Skeletal muscle cell (primary cell): ENCODE measurements around the gene CARD8.
"Not testable (repeated sequence)": the region's sequence is repeated elsewhere in the genome, so short reads cannot be mapped to it uniquely, and the experiment has no call there.

Experiments
- DNase-seq: peaks from one replicate; pipeline ENCODE4 v3.0.0-alpha.2; 2010; ENCODE audit warnings: low read depth
- H3K4me3 ChIP-seq: 2 replicates; pipeline ENCODE4 v1.5.1; 2011; ENCODE audit warnings: low read depth, mild to moderate bottlenecking, control low read depth, low read length, moderate library complexity

Gene CARD8

DNA sequence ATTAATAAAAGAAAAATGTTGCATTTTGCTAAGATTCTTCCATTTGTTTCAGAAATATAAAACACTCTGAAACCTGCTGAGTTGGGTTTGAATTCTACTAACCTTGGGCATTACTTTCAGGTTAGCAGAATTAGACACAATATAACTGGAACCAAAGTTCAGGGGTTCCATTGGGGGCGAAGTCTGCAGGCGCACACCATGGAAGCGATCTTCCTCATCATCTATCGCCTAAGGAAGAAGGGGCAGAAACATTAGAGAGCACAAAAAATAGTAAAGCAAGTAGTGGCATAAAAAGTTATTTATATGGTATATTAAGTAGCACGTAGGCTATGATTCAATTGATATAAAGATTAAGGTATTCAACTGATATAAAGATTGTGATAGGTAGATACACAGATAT lies 34.1 kb downstream of the CARD8 start:
- DNase-seq, result no peak
- H3K4me3 ChIP-seq, result no peak overlapping the region

DNA sequence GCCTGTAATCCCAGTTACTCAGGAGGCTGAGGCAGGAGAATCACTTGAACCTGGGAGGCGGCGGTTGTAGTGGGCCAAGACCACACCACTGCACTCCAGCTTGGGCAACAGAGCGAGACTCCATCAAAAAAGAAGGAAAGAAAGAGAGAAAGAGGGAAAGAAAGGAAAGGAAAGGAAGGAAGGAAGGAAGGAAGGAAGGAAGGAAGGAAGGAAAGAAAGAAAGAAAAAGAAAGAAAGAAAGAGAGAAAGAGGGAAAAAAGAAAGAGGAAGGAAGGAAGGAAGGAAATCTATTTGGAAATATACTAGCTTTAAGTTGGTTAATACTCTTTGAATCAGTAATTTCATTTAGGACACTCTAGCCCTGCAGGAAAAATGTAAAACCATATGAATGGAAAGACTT lies 34.9 kb downstream of the CARD8 start:
- H3K4me3 ChIP-seq, DNase-seq: not testable (repeated sequence)

DNA sequence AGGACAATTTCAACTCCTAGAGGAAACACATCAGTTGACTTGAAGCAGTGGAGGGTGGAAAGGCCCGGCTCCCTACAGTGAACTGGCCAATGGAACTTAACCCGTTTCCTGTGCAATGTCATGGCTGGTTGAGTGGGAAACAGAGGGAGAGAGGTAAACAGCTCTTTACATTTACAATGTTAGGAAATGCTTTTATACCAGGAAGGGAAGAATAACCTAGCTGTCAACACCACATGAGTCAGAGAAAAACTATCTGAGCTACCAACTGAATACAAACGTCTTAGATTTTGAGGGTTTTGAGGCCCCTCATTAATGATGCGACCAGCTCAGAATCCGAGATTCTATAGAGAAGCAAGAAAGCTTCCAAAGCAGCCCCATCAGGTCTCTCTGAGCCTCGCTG lies 36.7 kb downstream of the CARD8 start:
- DNase-seq, result no peak
- H3K4me3 ChIP-seq, result no peak overlapping the region

DNA sequence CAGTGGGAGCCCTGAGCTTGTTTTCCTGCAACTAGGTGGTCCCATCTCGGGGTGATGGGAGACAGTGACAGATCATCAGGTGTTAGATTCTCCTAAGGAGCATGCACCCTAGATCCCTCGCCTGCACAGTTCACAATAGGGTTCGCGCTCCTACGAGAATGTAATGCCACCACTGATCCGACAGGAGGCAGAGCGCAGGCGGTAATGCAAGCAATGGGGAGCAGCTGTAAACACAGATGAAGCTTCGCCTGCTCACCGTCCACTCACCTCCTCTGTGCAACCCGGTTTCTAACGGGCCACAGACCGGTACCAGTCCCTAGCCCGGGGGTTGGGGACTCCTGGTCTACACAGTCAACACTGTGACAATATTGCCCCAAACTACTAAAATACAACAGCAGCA lies 38.8 kb downstream of the CARD8 start:
- H3K4me3 ChIP-seq, result no peak overlapping the region

DNA sequence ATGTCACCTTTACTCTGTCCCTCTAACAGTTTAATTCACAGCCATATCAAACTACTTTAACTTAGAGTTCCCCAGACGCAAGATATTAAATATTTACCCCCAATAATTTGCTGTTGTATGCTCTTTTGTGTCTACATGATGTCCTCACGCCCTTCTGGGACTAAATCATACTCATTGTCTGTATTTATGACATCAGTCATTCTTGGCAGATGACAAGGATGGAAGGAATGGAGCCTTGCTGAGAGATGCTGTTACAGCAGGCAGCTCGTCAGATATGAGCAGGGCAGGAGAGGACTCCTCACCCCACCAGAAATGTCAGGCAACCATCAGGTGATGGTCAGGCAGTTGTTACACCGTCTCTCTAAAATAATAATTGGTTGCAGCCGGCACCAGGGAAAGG lies 41.8 kb downstream of the CARD8 start:
- no peak for DNase-seq
- no peak overlapping the region for H3K4me3 ChIP-seq

More for the DNA sequence above, 38.8 kb downstream of the CARD8 start:
- DNase-seq, result no peak

DNA sequence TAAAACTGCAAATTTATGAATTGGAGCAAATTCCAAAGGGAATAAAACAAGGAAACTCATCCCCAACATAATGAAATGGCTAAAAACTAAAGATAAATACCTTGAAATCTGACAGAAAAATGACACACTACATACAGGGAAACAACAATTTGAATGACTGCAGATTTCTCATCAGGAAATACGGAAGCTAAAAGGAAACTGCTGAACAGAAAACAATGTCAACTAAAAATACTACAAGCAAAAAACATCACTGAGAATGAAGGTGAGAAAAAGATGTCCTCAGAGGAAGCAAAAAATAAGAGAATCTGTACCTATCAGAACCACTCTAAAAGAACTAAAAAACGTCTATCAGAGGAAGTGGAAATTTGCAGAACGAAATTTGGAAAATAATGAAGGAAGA lies 45.7 kb downstream of the CARD8 start:
- H3K4me3 ChIP-seq, result no peak overlapping the region
- no peak for DNase-seq

DNA sequence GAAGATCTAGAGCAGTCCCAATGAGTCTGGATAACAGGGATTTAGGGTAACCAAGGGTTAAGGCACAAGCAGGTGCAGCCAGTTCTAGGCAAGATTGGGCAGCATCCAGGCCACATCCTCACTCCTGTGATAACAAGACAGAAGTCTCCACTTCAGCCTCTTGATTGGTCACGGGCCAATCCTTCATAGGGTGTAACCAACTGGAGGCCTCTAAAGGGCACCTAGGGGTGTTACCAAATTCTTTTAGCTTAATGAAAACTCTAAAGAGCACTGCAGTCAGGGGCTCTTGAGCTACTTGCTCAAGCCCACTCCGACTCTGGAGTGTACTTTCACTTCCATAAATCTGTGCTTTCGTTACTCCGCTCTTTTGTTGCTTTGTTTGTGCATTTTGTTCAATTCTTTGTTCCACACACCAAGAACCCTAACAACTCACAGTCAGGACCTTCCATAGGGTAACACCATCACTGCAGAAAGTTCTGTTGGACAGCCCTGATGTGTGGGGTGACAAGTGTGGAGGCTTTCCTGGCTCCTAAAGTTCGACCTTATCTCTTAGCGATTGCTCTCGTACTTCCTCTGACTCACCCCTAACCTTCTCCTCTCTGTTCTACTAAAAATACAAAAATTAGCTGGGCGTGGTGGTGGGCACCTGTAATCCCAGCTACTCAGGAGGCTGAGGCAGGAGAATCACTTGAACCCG lies 49.2 kb downstream of the CARD8 start:
- no peak for DNase-seq
- no peak overlapping the region for H3K4me3 ChIP-seq

DNA sequence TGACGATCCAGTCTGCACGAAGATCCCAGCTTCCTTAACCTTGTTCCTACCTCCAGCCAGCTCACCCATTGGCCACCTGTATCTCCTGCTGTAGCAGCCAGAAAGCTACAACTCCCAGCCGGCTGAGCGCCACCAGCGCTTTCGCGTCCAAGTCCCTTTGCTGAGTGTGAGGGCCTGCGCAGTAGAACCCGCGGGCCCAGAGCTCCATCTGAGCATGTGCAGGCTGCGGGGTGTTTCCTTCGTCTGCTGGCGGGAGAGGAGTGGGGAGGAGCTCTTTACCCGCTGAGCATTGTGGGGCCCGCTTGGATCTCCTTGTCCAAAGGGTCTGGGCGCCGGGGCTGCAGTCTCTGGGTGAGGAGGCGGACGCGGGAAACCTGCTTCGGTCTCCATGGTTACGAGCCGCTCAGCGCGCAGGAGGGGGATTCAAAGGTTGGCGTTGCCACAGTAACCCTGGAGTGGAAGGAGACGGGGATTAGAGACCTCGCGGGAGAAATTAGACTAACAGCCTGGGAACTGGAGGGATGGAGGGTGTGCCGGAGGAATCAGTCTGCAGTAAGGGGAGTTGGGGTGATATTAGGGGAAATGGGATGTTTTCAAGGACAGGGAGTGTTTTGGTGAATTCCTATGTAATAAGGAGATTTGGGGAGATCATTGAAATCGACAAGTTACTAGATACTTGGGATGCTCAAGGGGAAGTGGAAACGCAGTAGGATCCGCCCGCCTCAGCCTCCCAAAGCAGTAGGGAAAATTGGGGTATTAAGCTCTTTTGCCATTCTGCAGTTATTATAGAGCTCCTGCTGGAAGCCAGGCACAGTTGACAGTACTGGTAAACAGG lies 51.7 kb downstream of the CARD8 start:
- DNase-seq, result peak; percentile 79

DNA sequence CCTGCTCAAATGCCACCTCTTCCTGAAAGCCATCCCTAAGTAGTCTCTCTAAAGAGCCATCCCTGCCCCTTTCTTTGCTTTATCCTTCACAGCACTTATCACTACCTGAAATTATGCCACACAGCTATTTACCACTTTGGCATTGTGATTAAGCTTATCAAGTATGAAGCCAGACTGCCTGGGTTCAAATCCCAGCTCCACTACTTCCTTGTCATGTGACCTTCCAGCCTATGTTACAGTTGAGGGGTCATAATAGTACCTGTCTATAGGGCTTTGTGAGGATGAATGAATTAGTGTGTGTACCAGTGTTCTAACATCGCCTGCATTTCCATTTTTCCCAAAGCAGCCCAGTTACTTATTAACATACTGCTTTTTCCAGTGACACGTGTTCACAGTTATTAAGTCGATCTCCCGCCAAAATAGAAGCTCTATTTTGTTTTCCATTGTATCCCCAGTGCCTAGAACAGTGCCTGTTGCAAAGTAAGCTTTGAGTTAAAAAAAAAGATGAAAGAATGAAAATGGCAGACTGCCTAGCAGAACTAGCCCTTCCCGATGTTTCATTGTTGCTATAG lies 52.4 kb downstream of the CARD8 start:
- H3K4me3 ChIP-seq, result peak overlapping the region; percentile 94
- no peak for DNase-seq

More for the DNA sequence above, 51.7 kb downstream of the CARD8 start:
- H3K4me3 ChIP-seq, result peak overlapping the region; percentile 94

DNA sequence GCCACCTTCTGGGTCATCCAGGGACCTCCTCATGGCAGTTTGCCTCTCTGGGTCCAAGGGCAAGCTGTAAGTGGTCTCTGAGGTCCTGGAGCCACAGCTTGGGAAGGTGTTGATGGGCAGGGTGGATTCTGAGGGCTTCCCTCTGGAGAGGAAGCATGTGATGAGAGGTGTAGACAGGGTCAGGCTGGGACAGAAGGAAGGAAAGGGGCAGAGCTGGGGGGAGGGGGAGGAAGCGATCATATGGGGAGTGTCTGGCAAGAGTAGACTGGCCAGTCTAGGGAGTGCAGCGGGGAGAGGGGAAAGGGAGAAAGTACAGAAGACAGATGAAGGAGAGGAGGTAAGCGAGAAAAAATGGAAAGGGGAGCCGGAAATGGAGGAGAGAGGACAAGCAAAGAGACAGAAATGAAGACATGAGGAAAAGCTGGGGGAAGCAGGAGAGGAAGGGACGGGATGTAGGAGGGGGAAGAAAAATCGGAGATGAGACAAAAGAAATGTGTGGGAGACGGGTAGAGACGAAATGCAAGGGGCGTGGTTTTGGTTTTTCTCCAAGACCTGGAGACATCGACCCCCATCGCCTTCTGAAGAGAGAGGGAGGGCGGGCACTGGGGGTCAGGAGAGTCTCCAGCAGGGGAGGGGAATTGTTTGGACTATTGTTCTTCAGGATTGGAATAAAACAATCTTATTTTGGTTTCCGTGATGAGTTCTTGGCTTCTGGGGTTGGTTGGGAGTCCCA lies 58.6 kb downstream of the CARD8 start:
- DNase-seq, result no peak
- no peak overlapping the region for H3K4me3 ChIP-seq

DNA sequence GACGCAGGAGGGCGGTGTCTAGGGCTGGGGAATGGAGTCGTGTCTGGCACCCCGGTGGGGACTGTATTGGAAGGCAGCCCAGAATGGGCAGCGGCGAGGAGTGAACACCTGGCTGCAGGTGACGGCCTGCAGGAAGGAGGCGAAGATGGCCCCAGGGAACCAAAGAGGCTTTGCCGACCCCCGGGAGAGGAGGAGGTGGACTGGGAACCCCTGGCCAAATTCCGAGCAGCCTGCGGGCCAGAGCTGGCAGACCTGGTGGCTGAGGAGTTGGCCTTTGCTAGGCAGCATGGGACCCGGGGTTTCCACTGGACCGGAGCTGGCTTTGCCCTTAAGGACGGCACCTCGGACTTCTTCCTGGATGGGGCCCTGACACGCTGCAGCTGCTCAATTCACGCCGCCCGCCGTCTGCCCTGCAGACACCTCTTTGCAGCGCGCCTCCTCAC lies 59.4 kb downstream of the CARD8 start:
- H3K4me3 ChIP-seq, result no peak overlapping the region
- no peak for DNase-seq

DNA sequence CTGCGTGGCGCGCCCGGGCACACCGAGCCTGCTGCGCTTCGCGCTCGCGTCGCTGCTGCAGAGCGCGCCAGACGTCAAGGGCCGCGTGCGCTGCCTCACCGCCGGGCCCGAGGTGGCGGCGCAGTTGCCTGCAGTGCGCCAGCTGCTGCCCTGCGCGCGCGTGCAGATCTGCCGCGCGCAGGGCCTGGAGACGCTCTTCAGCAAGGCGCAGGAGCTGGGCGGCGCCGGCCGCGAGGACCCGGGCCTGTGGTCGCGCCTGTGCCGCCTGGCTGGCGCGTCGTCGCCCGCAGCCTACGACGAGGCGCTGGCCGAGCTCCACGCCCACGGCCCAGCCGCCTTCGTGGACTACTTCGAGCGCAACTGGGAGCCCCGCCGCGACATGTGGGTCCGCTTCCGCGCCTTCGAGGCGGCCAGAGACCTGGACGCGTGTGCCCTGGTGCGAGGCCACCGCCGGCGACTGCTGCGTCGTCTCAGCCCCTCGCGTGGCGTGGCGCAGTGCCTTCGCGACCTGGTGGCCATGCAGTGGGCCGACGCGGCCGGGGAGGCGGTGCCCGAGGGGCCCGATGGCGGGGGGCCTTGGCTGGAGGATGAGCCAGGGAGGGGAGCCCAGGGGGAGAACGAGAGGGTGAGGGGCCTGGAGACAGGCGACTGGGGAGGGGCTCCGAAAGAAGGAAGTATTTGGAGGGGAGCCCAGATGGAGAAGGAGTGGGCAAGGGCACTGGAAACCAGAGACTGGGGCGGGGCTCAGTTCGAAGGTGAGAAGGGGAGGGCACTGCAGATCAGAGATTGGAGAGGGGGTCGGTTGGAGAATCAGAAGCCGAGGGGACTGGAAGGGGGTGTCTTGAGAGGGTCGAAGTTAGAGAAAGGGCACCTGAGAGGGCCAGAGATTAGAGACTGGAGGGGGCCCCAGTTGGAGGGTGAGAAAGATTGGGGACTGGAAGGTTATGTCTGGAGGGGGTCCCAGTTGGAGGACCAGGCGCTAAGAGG lies 60.6 kb downstream of the CARD8 start:
- H3K4me3 ChIP-seq, result no peak overlapping the region
- no peak for DNase-seq

DNA sequence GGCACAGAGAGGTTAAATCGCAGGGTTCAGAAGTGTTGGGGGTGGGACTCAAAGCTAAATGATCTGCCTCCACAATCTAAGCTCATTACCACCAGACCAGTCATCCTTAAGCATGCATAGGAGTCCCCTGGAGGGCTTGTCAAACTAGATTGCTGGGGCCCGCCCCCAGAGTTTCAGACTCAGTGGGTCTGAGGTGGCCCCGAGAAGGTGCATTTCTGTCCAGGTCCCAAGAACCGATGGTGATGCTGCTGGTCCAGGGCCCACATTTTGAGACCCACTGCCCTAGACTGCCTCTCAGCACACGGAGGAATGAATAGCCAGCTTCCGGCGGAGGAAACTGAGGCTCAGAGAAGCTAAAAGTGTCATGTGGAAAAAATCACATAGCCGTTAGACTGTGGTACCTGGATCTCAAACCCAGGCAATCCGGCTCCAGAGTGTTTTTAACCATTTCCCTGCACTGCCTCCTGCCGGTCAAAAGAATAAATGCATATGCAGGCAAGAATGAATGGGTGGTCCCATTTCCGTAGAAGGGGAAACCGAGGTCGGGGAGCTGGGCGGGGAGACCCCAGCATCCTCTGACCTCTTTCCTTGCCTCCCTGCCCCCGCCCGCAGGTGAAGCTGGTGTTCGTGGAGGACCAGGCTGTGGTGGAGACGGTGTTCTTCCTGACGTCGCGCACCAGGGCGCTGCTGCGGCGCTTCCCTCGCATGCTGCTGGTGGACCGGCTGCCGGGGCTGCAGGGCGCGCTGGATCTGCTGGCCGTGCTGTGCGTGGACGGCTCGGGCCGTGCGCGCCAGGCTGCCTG lies 61.5 kb downstream of the CARD8 start:
- no peak for DNase-seq
- H3K4me3 ChIP-seq, result no peak overlapping the region

DNA sequence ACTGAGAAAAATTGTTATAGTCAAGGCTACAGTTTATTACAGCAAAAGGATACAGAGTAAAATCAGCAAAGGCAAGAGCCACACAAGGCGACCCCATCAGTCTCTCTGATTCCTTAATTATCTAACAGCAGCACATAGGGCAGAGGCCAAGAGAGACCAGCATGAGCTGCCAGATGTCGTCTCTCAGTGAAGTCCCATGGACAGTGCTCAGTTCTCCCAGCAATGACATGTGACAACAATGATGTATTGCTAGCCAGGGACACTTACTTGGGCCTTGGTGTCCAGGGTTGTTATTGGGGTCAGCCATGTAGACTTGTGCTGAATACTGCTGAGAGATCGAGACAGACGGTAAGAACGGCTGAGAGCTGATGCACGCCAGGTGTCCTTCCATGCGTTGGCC lies 63.0 kb downstream of the CARD8 start:
- DNase-seq, result no peak

DNA sequence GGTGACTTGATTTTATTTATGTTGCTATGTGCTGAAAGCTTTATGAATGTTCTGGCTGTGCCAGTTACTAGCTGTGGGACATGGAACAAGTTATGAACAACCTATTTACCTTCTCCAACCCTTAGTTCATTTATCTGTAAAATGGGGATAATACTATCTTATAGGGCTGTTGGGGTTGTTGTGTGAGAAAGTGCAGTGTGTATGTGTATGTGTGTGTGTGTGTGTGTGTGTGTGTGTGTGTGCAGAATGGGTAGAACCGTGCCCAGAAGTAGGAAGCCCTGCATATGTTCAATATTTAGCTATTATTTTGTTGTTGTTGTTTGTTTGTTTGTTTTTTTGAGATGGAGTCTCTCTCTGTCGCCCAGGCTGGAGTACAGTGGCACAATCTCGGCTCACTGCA lies 64.8 kb downstream of the CARD8 start:
- H3K4me3 ChIP-seq, result no peak overlapping the region
- DNase-seq, result no peak

More for the DNA sequence above, 63.0 kb downstream of the CARD8 start:
- no peak overlapping the region for H3K4me3 ChIP-seq

DNA sequence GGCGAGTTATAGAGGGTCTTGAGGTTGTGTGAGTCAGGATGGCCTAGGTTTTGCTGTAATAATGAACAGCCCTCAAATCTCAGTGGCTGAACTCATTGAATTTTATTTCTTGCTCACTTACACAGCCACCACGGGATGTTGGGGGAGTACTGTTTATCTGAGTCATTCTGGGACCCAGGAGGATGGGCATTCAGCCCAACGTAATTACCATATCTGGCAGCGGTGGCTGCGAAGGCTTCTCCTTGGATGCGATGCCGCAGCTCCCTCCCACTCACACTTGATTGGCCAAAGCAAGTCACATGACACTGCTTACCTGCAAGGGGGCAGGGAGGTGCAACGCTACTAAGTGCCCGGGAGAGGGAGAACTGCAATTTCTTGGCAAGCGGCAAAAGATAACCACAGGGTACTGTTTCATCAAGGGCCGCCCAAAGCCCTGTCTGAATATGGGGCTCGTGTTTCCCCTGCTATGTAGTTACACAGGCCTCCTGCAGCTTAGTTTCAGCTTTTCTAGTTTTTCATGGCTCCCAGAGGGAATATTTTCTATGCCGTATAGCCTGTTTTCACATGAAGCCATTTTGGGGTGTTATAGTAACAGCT lies 65.3 kb downstream of the CARD8 start:
- no peak for DNase-seq
- H3K4me3 ChIP-seq, result no peak overlapping the region

DNA sequence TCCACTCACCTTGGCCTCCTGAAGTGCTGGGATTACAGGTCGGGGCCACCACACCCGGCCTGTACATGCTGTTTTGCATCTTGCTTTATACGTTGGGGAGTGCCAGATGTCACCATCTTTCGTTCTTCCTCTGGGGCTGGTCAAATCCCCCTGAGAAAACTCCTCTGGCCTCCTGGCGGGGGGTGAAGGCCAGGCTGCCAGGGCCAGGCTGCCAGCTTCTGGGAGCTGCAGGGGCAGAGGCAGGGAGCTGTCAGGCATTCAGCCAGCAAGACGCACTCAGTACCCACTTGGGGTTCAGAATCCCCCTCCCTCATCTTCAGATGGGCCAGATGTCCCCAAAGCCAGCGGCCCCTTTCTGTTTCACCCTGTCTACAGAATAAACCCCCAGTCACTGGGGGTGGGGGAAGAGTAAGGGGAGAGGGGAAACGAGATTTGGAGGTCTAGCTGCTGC lies 69.1 kb downstream of the CARD8 start:
- no peak overlapping the region for H3K4me3 ChIP-seq
- DNase-seq, result no peak

DNA sequence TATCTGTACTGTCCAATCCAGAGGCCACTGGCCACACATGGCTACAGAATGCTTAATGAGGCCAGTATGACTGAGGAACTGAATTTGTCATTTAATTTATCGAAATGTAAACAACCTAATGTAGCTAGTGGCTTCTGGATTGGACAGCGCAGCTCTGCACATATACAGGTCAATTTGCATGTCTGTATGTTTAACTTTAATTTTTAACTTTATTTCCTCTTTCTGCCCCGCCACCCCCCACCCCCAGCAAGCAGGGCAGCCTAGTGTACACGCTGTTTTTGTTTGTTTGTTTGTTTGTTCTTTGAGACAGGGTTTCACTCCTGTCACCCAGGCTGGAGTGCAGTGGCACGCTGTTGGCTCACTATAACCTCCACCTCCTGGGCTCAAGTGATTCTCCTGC lies 69.7 kb downstream of the CARD8 start:
- DNase-seq, result no peak
- no peak overlapping the region for H3K4me3 ChIP-seq
